Fibroblast of the aortic adventitia (primary cell): ENCODE data around the gene NUDT4. TPM values are rescaled to one million over a fixed set of nuclear protein-coding genes. Genes with fewer than 3 reads are reported as not detected.

Source experiments
- DNase-seq: peaks from one replicate; pipeline ENCODE4 v3.0.0-alpha.2; 2010; ENCODE audit warnings: low read depth
- H3K4me3 ChIP-seq: 2 replicates; pipeline ENCODE4 v1.5.1; 2011; ENCODE audit warnings: low read depth, mild to moderate bottlenecking, control low read depth, low read length, moderate library complexity
- CTCF ChIP-seq: IDR thresholded peaks from 2 replicates; pipeline ENCODE4 v1.5.1; 2011; ENCODE audit warnings: mild to moderate bottlenecking, low read length, control low read depth, inconsistent platforms; ENCODE audit not compliant: insufficient read depth
- total RNA-seq: library from RNA; depleted of rRNA; stranded (reverse); fragments of >200 nt; gene quantifications from 2 replicates; pipeline ENCODE4 v1.2.3, GENCODE V29; 2012; ENCODE audit warnings: low replicate concordance

The NUDT4 gene
- 104 and 185 TPM in 2 replicates for total RNA-seq

DNA sequence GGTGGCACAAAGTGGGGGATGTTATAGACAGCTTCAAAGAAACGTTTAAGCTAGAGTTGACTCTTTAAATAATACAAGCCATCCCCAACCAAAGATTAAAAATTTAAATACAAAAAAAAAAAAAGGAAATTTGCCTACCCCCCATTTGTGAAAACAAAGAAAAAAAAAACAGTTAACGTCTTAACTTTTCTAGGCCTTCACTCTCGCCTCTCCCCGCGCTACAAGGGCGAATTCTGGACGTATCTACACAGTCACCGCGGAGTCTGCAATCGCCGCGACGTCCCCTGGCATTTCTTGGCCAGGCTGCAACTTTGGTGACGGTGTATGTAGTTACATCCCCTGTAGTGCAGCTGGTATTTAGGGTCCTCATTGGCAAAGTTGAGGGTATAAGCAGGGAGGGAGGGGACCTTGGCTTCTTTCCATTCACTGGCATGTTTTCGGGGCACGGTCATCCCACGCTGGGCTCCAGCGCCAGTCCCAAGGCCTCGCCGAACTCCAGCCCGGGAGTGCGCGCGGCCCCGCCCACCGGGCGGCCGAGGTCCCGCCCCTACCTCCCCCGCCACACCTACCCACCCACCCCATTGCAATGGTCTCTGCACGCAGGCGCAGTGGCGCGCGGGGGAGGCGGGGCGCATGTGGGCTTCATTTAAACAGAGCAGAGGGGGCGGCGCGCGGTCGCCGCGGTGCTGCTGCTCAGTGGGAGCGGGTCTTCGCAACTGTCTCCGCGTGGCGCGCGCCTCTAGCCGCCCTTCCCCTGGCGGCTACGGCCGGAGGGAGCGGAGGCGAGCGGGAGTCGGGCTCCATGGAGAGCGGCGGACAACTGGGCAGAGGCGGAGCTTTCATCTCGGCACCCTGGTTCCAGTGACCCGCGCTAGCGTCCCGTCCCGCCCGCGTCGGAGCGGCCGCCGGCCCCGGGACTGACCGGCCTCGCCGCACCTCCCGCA, at the start of gene NUDT4:
TSS of gene NUDT4 (plus strand) at position 674 of the 944 bp plus-strand sequence. CDS start 398 bp downstream, outside the sequence.
- peak within 1 kb of the TSS; percentile 98 for H3K4me3 ChIP-seq
- TF ChIP-seq CTCF, result peak; percentile 22
- peak; percentile 92 for DNase-seq

DNA sequence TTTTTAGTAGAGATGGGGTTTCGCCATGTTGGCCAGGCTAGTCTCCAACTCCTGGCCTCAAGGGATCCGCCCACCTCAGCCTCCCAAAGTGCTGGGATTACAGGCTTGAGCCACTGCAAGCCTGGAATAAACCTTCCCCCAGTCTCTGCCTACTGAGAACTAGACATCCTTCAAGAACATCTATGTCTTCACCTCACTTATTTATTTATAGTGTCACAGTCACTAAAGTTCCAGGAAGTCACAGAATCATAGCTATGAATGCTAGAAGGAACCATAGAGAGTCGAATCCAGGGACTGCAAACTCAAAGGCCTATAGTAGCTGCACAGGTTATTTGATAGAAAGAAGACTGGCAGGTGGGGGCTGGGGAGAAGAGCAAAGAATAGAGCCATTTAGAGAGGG, 44.7 kb upstream of the NUDT4 start:
- no peak overlapping the region for H3K4me3 ChIP-seq
- no peak for TF ChIP-seq CTCF
- DNase-seq, result no peak

DNA sequence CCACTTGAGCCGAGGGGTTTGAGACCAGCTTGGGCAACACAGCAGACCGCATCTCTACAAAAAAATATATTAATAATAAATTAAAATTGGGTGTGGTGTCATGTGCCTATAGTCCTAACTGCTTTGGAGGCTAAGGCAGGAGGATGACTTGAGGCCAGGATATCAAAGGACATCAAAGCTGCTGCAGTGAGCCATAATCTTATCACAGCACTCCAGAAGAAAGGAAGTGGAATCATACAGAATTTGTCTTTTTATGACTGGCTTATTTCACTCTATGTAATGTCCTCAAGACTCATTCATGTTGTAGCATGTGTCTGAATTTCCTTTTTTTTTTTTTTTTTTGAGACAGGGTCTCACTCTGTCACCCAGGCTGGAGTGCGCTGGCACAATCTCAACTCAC, 43.9 kb upstream of the NUDT4 start:
- DNase-seq, result no peak
- no peak for TF ChIP-seq CTCF
- no peak overlapping the region for H3K4me3 ChIP-seq

- no peak for DNase-seq
- TF ChIP-seq CTCF, result no peak
- no peak overlapping the region for H3K4me3 ChIP-seq
Measured at GRCh38 chr12:93335603-93336162, 42.0 kb upstream of the NUDT4 start.

- no peak overlapping the region for H3K4me3 ChIP-seq
- no peak for TF ChIP-seq CTCF
- peak; percentile 72 for DNase-seq
Measured at GRCh38 chr12:93336291-93336741, 41.4 kb upstream of the NUDT4 start.

- TF ChIP-seq CTCF, result no peak
- no peak for DNase-seq
- H3K4me3 ChIP-seq, result no peak overlapping the region
Measured at GRCh38 chr12:93338598-93338997, 39.1 kb upstream of the NUDT4 start.
